ENCODE results near the gene PTS. TPM values are rescaled to one million over a fixed set of nuclear protein-coding genes. Genes with fewer than 3 reads are reported as not detected.

Gene PTS
- total and polyA plus RNA-seq, 9 of the 15 experiments (the other 6 are each of a cell fraction or from before 2014, with no cell fraction given) = 27.1 to 72.7 (median 41.1) TPM

Small RNA genes lying within 50 kb of the gene (small RNA-seq; reads per million reads assigned to genes)
- gene MRPS36P4 = not detected

Other genes with a start within 250 kb of the PTS start
Only the 7 nearest of the 9 such genes appear.
- 26.8 and 28.2 TPM in 2 replicates for gene NKAPD1, start 152.1 kb upstream of the PTS start, total RNA-seq (2014; rRNA removed)
- gene NKAPD1, start 152.1 kb upstream of the PTS start, total RNA-seq (2014; rRNA removed; fragmentation: Illumina TruSeq; extraction: Trizol) = 49.7 and 62.0 TPM in 2 replicates
- 54.1 and 56.6 TPM in 2 replicates for gene NKAPD1, start 152.1 kb upstream of the PTS start, total RNA-seq (2015; rRNA removed; fragmentation: Illumina TruSeq; extraction: Trizol)
- gene NKAPD1, start 152.1 kb upstream of the PTS start, total RNA-seq (2021) = 25.7 and 28.1 TPM in 2 replicates
- gene NKAPD1, start 152.1 kb upstream of the PTS start, polyA plus RNA-seq (2011; rRNA removed) = 21.8 and 31.9 TPM in 2 replicates
- 50.7 and 73.5 TPM in 2 replicates for gene NKAPD1, start 152.1 kb upstream of the PTS start, polyA plus RNA-seq (2014; fragmentation: Illumina TruSeq; extraction: Trizol)
- 10 to 100 TPM; 14.1 to 18.3 TPM for gene NKAPD1, start 152.1 kb upstream of the PTS start, polyA plus RNA-seq (2014; fragmentation: Nextera tagmentation; extraction: Ambion mirVana)
- 29.3 and 45.9 TPM in 2 replicates for gene NKAPD1, start 152.1 kb upstream of the PTS start, polyA plus RNA-seq (2014; rRNA removed)
- gene TIMM8B, start 139.7 kb upstream of the PTS start, total RNA-seq (2014; rRNA removed) = 145 and 209 TPM in 2 replicates
- gene TIMM8B, start 139.7 kb upstream of the PTS start, total RNA-seq (2014; rRNA removed; fragmentation: Illumina TruSeq; extraction: Trizol) = 108 and 117 TPM in 2 replicates
- 106 and 117 TPM in 2 replicates for gene TIMM8B, start 139.7 kb upstream of the PTS start, total RNA-seq (2015; rRNA removed; fragmentation: Illumina TruSeq; extraction: Trizol)
- gene TIMM8B, start 139.7 kb upstream of the PTS start, total RNA-seq (2021) = 104 and 113 TPM in 2 replicates
- gene TIMM8B, start 139.7 kb upstream of the PTS start, polyA plus RNA-seq (2011; rRNA removed) = 124 and 175 TPM in 2 replicates
- gene TIMM8B, start 139.7 kb upstream of the PTS start, polyA plus RNA-seq (2014; fragmentation: Illumina TruSeq; extraction: Trizol) = 95.8 and 105 TPM in 2 replicates
- 100 to 1,000 TPM; 325 to 338 TPM for gene TIMM8B, start 139.7 kb upstream of the PTS start, polyA plus RNA-seq (2014; fragmentation: Nextera tagmentation; extraction: Ambion mirVana)
- 200 and 208 TPM in 2 replicates for gene TIMM8B, start 139.7 kb upstream of the PTS start, polyA plus RNA-seq (2014; rRNA removed)
- 117 and 150 TPM in 2 replicates for gene SDHD, start 139.6 kb upstream of the PTS start, total RNA-seq (2014; rRNA removed)
- gene SDHD, start 139.6 kb upstream of the PTS start, total RNA-seq (2014; rRNA removed; fragmentation: Illumina TruSeq; extraction: Trizol) = 239 and 242 TPM in 2 replicates
- 156 and 174 TPM in 2 replicates for gene SDHD, start 139.6 kb upstream of the PTS start, total RNA-seq (2015; rRNA removed; fragmentation: Illumina TruSeq; extraction: Trizol)
- gene SDHD, start 139.6 kb upstream of the PTS start, total RNA-seq (2021) = 176 and 197 TPM in 2 replicates
- 276 and 303 TPM in 2 replicates for gene SDHD, start 139.6 kb upstream of the PTS start, polyA plus RNA-seq (2011; rRNA removed)
- gene SDHD, start 139.6 kb upstream of the PTS start, polyA plus RNA-seq (2014; fragmentation: Illumina TruSeq; extraction: Trizol) = 201 and 215 TPM in 2 replicates
- gene SDHD, start 139.6 kb upstream of the PTS start, polyA plus RNA-seq (2014; fragmentation: Nextera tagmentation; extraction: Ambion mirVana) = 1,000 to 10,000 TPM; 1,105 to 1,225 TPM
- 215 and 243 TPM in 2 replicates for gene SDHD, start 139.6 kb upstream of the PTS start, polyA plus RNA-seq (2014; rRNA removed)
- gene IL18, start 62.3 kb upstream of the PTS start, total RNA-seq (2014; rRNA removed) = 3.3 and 5.4 TPM in 2 replicates
- gene IL18, start 62.3 kb upstream of the PTS start, total RNA-seq (2014; rRNA removed; fragmentation: Illumina TruSeq; extraction: Trizol) = 7.9 and 9.0 TPM in 2 replicates
- gene IL18, start 62.3 kb upstream of the PTS start, total RNA-seq (2015; rRNA removed; fragmentation: Illumina TruSeq; extraction: Trizol) = 7.4 and 8.0 TPM in 2 replicates
- gene IL18, start 62.3 kb upstream of the PTS start, total RNA-seq (2021) = 3.5 and 6.0 TPM in 2 replicates
- 2.2 and 4.1 TPM in 2 replicates for gene IL18, start 62.3 kb upstream of the PTS start, polyA plus RNA-seq (2011; rRNA removed)
- gene IL18, start 62.3 kb upstream of the PTS start, polyA plus RNA-seq (2014; fragmentation: Illumina TruSeq; extraction: Trizol) = 10.0 TPM in 2 replicates
- gene IL18, start 62.3 kb upstream of the PTS start, polyA plus RNA-seq (2014; fragmentation: Nextera tagmentation; extraction: Ambion mirVana) = 1 to 10 TPM; 5.9 to 6.1 TPM
- 7.4 and 8.9 TPM in 2 replicates for gene IL18, start 62.3 kb upstream of the PTS start, polyA plus RNA-seq (2014; rRNA removed)
- gene TEX12, start 59.1 kb upstream of the PTS start, total RNA-seq (2014; rRNA removed) = 0.65 TPM in 1 of 2 replicates, not detected in the other
- gene TEX12, start 59.1 kb upstream of the PTS start, total RNA-seq (2014; rRNA removed; fragmentation: Illumina TruSeq; extraction: Trizol) = 0.73 and 1.0 TPM in 2 replicates
- 0.45 and 0.91 TPM in 2 replicates for gene TEX12, start 59.1 kb upstream of the PTS start, total RNA-seq (2015; rRNA removed; fragmentation: Illumina TruSeq; extraction: Trizol)
- 0.31 and 0.62 TPM in 2 replicates for gene TEX12, start 59.1 kb upstream of the PTS start, total RNA-seq (2021)
- gene TEX12, start 59.1 kb upstream of the PTS start, polyA plus RNA-seq (2011; rRNA removed) = 0.10 and 0.28 TPM in 2 replicates
- 0.39 and 0.61 TPM in 2 replicates for gene TEX12, start 59.1 kb upstream of the PTS start, polyA plus RNA-seq (2014; fragmentation: Illumina TruSeq; extraction: Trizol)
- 1 to 10 TPM; 1.4 to 2.3 TPM for gene TEX12, start 59.1 kb upstream of the PTS start, polyA plus RNA-seq (2014; fragmentation: Nextera tagmentation; extraction: Ambion mirVana)
- gene TEX12, start 59.1 kb upstream of the PTS start, polyA plus RNA-seq (2014; rRNA removed) = 0.20 and 0.28 TPM in 2 replicates
- 0.69 TPM in 1 of 2 replicates, not detected in the other for gene BCO2, start 50.9 kb upstream of the PTS start, total RNA-seq (2014; rRNA removed)
- 0.54 and 1.0 TPM in 2 replicates for gene BCO2, start 50.9 kb upstream of the PTS start, total RNA-seq (2014; rRNA removed; fragmentation: Illumina TruSeq; extraction: Trizol)
- 0.91 and 1.4 TPM in 2 replicates for gene BCO2, start 50.9 kb upstream of the PTS start, total RNA-seq (2015; rRNA removed; fragmentation: Illumina TruSeq; extraction: Trizol)
- 0.42 and 0.60 TPM in 2 replicates for gene BCO2, start 50.9 kb upstream of the PTS start, total RNA-seq (2021)
- 0.52 and 0.58 TPM in 2 replicates for gene BCO2, start 50.9 kb upstream of the PTS start, polyA plus RNA-seq (2011; rRNA removed)
- 0.31 and 0.61 TPM in 2 replicates for gene BCO2, start 50.9 kb upstream of the PTS start, polyA plus RNA-seq (2014; fragmentation: Illumina TruSeq; extraction: Trizol)
- under 1 TPM; 0.21 to 0.24 TPM for gene BCO2, start 50.9 kb upstream of the PTS start, polyA plus RNA-seq (2014; fragmentation: Nextera tagmentation; extraction: Ambion mirVana)
- gene BCO2, start 50.9 kb upstream of the PTS start, polyA plus RNA-seq (2014; rRNA removed) = 0.64 and 0.90 TPM in 2 replicates
- gene PLET1, start 34.4 kb downstream of the PTS start, total RNA-seq (2014; rRNA removed) = not detected in 2 replicates
- not detected in 2 replicates for gene PLET1, start 34.4 kb downstream of the PTS start, total RNA-seq (2014; rRNA removed; fragmentation: Illumina TruSeq; extraction: Trizol)
- not detected in 2 replicates for gene PLET1, start 34.4 kb downstream of the PTS start, total RNA-seq (2015; rRNA removed; fragmentation: Illumina TruSeq; extraction: Trizol)
- gene PLET1, start 34.4 kb downstream of the PTS start, total RNA-seq (2021) = not detected in 2 replicates
- gene PLET1, start 34.4 kb downstream of the PTS start, polyA plus RNA-seq (2011; rRNA removed) = not detected in 2 replicates
- not detected in 2 replicates for gene PLET1, start 34.4 kb downstream of the PTS start, polyA plus RNA-seq (2014; fragmentation: Illumina TruSeq; extraction: Trizol)
- gene PLET1, start 34.4 kb downstream of the PTS start, polyA plus RNA-seq (2014; fragmentation: Nextera tagmentation; extraction: Ambion mirVana) = not detected
- not detected in 2 replicates for gene PLET1, start 34.4 kb downstream of the PTS start, polyA plus RNA-seq (2014; rRNA removed)

Measured in K562 (cell line).